HL-60 (cell line): ENCODE results near the gene PTPRT.

Experiments used
- DNase-seq, 2 experiments: peaks; one replicate each; pipeline ENCODE4 v3.0.0-alpha.2; 2010 to 2020; ENCODE audit warnings: low read depth in 1 of 2, low spot score in 1 of 2
- H3K27ac ChIP-seq: fragments of 250-450 bp; sonication (Bioruptor Pico); replicated peaks from 2 replicates; pipeline ENCODE4 v1.5.1; 2020; ENCODE audit warnings: mild to moderate bottlenecking, moderate library complexity
- H3K27me3 ChIP-seq: fragments of 250-450 bp; sonication (Bioruptor Pico); 2 replicates; pipeline ENCODE4 v1.5.1; 2021; ENCODE audit warnings: mild to moderate bottlenecking, moderate library complexity; ENCODE audit not compliant: insufficient read depth, poor library complexity, severe bottlenecking
- H3K4me3 ChIP-seq: replicated peaks from 2 replicates; pipeline ENCODE4 v1.5.1; 2011; ENCODE audit warnings: mild to moderate bottlenecking, control low read depth, low read length; ENCODE audit not compliant: insufficient read depth
- GABPA ChIP-seq: IDR thresholded peaks from 2 replicates; pipeline ENCODE4 v1.6.1; 2012; ENCODE audit warnings: low read depth
- POLR2AphosphoS5 ChIP-seq: IDR thresholded peaks from 2 replicates; pipeline ENCODE4 v1.6.1; 2012; ENCODE audit warnings: low read depth
- SPI1 ChIP-seq: IDR thresholded peaks from 2 replicates; pipeline ENCODE4 v1.6.1; 2012; ENCODE audit warnings: low read depth, mild to moderate bottlenecking, borderline replicate concordance
- TF ChIP-seq, protein P1 (sequence below): IDR thresholded peaks from one replicate; pipeline ENCODE4 v1.5.1; 2011; ENCODE audit warnings: low read length, control low read depth, inconsistent platforms; ENCODE audit not compliant: insufficient read depth
- TF ChIP-seq, protein P2 (sequence below): IDR thresholded peaks from 2 replicates; pipeline ENCODE4 v1.6.1; 2012; ENCODE audit warnings: low read depth; ENCODE audit not compliant: insufficient replicate concordance

PTPRT gene

DNA sequence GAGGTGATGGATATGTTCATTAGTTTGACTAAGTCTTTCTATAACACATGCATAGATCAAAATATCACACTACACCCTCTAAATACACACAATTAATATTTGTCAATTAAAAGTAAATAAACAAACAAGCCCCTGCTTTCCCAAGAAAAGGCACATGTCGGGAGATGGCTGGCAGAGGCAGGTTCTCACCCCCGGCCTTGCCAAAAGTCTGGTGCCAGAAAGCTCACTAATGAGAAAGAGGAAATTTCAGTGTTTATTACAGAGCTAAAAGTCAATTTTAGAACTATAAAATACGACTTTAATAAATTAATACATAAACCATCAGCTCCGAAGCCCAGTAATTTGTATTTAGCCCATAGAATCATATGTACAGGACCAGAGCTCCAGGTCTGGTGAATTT, 404.7 kb downstream of the PTPRT start:
- TF ChIP-seq GABPA (no peak), POLR2AphosphoS5 (no peak), SPI1 (no peak)
- TF ChIP-seq, protein P1, sequence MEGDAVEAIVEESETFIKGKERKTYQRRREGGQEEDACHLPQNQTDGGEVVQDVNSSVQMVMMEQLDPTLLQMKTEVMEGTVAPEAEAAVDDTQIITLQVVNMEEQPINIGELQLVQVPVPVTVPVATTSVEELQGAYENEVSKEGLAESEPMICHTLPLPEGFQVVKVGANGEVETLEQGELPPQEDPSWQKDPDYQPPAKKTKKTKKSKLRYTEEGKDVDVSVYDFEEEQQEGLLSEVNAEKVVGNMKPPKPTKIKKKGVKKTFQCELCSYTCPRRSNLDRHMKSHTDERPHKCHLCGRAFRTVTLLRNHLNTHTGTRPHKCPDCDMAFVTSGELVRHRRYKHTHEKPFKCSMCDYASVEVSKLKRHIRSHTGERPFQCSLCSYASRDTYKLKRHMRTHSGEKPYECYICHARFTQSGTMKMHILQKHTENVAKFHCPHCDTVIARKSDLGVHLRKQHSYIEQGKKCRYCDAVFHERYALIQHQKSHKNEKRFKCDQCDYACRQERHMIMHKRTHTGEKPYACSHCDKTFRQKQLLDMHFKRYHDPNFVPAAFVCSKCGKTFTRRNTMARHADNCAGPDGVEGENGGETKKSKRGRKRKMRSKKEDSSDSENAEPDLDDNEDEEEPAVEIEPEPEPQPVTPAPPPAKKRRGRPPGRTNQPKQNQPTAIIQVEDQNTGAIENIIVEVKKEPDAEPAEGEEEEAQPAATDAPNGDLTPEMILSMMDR = no peak
- TF ChIP-seq, protein P2, sequence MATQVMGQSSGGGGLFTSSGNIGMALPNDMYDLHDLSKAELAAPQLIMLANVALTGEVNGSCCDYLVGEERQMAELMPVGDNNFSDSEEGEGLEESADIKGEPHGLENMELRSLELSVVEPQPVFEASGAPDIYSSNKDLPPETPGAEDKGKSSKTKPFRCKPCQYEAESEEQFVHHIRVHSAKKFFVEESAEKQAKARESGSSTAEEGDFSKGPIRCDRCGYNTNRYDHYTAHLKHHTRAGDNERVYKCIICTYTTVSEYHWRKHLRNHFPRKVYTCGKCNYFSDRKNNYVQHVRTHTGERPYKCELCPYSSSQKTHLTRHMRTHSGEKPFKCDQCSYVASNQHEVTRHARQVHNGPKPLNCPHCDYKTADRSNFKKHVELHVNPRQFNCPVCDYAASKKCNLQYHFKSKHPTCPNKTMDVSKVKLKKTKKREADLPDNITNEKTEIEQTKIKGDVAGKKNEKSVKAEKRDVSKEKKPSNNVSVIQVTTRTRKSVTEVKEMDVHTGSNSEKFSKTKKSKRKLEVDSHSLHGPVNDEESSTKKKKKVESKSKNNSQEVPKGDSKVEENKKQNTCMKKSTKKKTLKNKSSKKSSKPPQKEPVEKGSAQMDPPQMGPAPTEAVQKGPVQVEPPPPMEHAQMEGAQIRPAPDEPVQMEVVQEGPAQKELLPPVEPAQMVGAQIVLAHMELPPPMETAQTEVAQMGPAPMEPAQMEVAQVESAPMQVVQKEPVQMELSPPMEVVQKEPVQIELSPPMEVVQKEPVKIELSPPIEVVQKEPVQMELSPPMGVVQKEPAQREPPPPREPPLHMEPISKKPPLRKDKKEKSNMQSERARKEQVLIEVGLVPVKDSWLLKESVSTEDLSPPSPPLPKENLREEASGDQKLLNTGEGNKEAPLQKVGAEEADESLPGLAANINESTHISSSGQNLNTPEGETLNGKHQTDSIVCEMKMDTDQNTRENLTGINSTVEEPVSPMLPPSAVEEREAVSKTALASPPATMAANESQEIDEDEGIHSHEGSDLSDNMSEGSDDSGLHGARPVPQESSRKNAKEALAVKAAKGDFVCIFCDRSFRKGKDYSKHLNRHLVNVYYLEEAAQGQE = no peak
- no peak for DNase-seq
- H3K4me3 ChIP-seq = no peak overlapping the region
- no peak overlapping the region for H3K27ac ChIP-seq
- no peaks in the 10 kb centered on the region for H3K27me3 ChIP-seq

DNA sequence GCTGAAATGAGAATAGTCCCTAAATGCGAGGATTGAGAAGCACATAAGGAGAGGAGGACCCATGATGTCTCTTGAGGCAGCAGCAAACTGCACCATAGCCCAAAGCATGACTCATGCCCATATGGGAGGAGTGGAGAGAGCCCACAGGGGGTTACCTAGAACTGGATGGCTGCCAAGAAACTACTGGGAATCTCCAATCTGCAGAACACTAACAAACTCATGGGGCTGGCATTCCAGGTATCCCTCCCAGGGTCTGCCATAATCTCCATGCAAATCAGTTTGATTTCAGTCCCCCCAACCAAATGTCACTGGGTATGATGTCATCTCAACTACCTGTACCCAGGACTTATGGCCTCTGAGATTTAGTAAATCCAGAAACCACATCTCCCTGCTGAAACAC, 410.5 kb downstream of the PTPRT start:
- TF ChIP-seq GABPA (no peak), POLR2AphosphoS5 (no peak)
- TF ChIP-seq, protein P1 = no peak
- TF ChIP-seq, protein P2 = no peak
- no peak overlapping the region for H3K27ac ChIP-seq
- no peak overlapping the region for H3K4me3 ChIP-seq
- H3K27me3 ChIP-seq = no peaks in the 10 kb centered on the region
- DNase-seq = no peak

DNA sequence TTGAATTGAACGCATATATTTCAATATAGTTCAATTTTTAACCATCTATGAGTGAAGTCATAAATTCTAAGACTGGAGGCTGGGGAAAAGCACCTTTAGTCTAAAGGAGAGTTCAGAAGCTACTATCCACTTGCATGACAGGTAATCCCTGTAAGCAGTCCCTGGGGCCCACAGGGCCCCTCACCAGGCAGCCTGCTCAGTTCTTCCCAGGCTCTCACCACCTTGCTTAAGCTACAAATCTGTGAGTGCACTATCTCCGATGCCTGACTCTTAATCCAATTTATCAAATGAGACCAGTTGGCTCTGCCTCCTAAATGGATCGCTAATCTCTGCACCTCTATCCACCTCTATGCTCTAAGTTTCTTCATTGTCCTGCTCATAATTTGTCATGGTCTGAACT, 413.8 kb downstream of the PTPRT start:
- no peak for DNase-seq
- Histone ChIP-seq H3K27me3 (no peaks in the 10 kb centered on the region), H3K4me3 (no peak overlapping the region), H3K27ac (no peak overlapping the region)
- TF ChIP-seq, protein P2 = no peak
- TF ChIP-seq, protein P1 = no peak
- TF ChIP-seq SPI1 = no peak
- TF ChIP-seq GABPA = no peak
- no peak for TF ChIP-seq POLR2AphosphoS5
